ENCODE results near the gene EPHB1. TPM values are rescaled to one million over a fixed set of nuclear protein-coding genes. Genes with fewer than 3 reads are reported as not detected.

The EPHB1 gene
- total and polyA plus RNA-seq, 2 of the 13 experiments (the other 11 are each of a cell fraction or from before 2014, with no cell fraction given), result 0.07 to 0.21 TPM

GRCh38 chr3:134976948-134977347 is 181.9 kb downstream of the EPHB1 start (continued):
- TF ChIP-seq HNRNPK (IDR thresholded peaks at IDR 0.05; ENCODE audit: low read depth, low read length, poor library complexity, severe bottlenecking) (no peak), ZNF841 (CRISPR knock-in tag; IDR thresholded peaks at IDR 0.05; ENCODE audit: borderline replicate concordance) (no peak), ZNF615 (CRISPR knock-in tag; IDR thresholded peaks at IDR 0.05; ENCODE audit: borderline replicate concordance) (no peak), SMAD1 (CRISPR knock-in tag; IDR thresholded peaks at IDR 0.05; ENCODE audit: borderline replicate concordance, low read depth) (no peak), HNF1B (CRISPR knock-in tag; IDR thresholded peaks at IDR 0.05) (no peak), HES4 (CRISPR knock-in tag; IDR thresholded peaks at IDR 0.05; ENCODE audit: borderline replicate concordance) (no peak), NPAS2 (CRISPR knock-in tag; IDR thresholded peaks at IDR 0.05; ENCODE audit: borderline replicate concordance) (no peak), DR1 (CRISPR knock-in tag; IDR thresholded peaks at IDR 0.05) (no peak), ZNF556 (CRISPR knock-in tag; IDR thresholded peaks at IDR 0.05; ENCODE audit: borderline replicate concordance) (no peak), KLF12 (CRISPR knock-in tag; IDR thresholded peaks at IDR 0.05; ENCODE audit: borderline replicate concordance) (no peak), TCF7 (IDR thresholded peaks at IDR 0.05; ENCODE audit: low read depth) (no peak), ARNT2 (CRISPR knock-in tag; IDR thresholded peaks at IDR 0.05; ENCODE audit: low read depth) (no peak), ZSCAN9 (CRISPR knock-in tag; IDR thresholded peaks at IDR 0.05; ENCODE audit: borderline replicate concordance) (no peak)

GRCh38 chr3:134978658-134979057 is 183.6 kb downstream of the EPHB1 start:
- ChIA-PET POLR2A (no interaction called here), CTCF (ENCODE audit: low intra/inter-chr PET ratio, low total read pairs) (no interaction called here)
- Histone ChIP-seq H4K20me1 (ENCODE audit: insufficient read depth, low read length) (no peaks in the 10 kb centered on the region), H3K27ac (ENCODE audit: extremely low read length, insufficient read depth, low read length) (no peak overlapping the region), H3K79me2 (ENCODE audit: insufficient read depth, low read length) (no peaks in the 10 kb centered on the region), H3K9ac (ENCODE audit: insufficient read depth, low read depth, low read length) (no peak overlapping the region), H3K4me1 (ENCODE audit: insufficient read depth, low read length) (no peaks in the 10 kb centered on the region), H3K9me3 (ENCODE audit: low read length) (no peaks in the 10 kb centered on the region), H3K27me3 (ENCODE audit: control insufficient read depth in 1 of 2, insufficient read depth in 2 of 2, low read length in 2 of 2) (peaks cover 0 to 1% of the 10 kb centered on the region in 2 experiments; a peak in 1 of 5 replicates), H2AFZ (ENCODE audit: low read length) (no peak overlapping the region), H3K36me3 (replicated peaks in 1 of 2; ENCODE audit: control insufficient read depth in 1 of 2, insufficient read depth in 2 of 2, low read length in 2 of 2) (no peaks in the 10 kb centered on the region), H3K4me2 (ENCODE audit: low read depth, low read length) (no peak overlapping the region), H3K4me3 (replicated peaks in 1 of 3; ENCODE audit: insufficient read depth in 1 of 3, low read depth in 2 of 3, low read length in 3 of 3) (no peak overlapping the region)
- in situ Hi-C loops (cut with HindIII; ENCODE audit: extremely low pct_ligation_motif_present, low pct_unique_long_range_greater_than_20kb), result no loop called here
- FAIRE-seq (no peak), DNase-seq (ENCODE audit: low spot score) (no peak), ATAC-seq (no peak)
- TF ChIP-seq MAX (IDR thresholded peaks at IDR 0.05), result no peak
- no peak for TF ChIP-seq ZSCAN22 (CRISPR knock-in tag; IDR thresholded peaks at IDR 0.05)
- no peak for TF ChIP-seq ATF7 (IDR thresholded peaks at IDR 0.05)
- TF ChIP-seq ATF7 (CRISPR knock-in tag; IDR thresholded peaks at IDR 0.05), result no peak
- TF ChIP-seq E2F1 (CRISPR knock-in tag; IDR thresholded peaks at IDR 0.05), result no peak
- TF ChIP-seq CCAR2 (optimal IDR thresholded peaks at IDR 0.05; ENCODE audit: low read depth, low read length), result no peak
- TF ChIP-seq RBM39 (IDR thresholded peaks at IDR 0.05; ENCODE audit: low read depth, low read length, poor library complexity, severe bottlenecking), result no peak
- no peak for TF ChIP-seq ZNF691 (CRISPR knock-in tag; IDR thresholded peaks at IDR 0.05; ENCODE audit: borderline replicate concordance, low read depth)
- BruUV-seq (replicated peaks), result no TSS peak
- intact Hi-C loops (cut with micrococcal nuclease; ENCODE audit: unreplicated experiment), result loop anchor here (2.0 kb wide), 1 partner anchor 184 kb away; the partner anchor contains the start of gene EPHB1
- WGBS (ENCODE audit: low lambda C conversion rate), result 0% methylated on average over 1 of the region's 1 CpG
